SK-N-MC (cell line): ENCODE results near the gene BCAP31.

Source experiments
- DNase-seq: peaks from one replicate; pipeline ENCODE4 v3.0.0-alpha.2; 2011; ENCODE audit warnings: low read depth, low spot score
- H3K27ac ChIP-seq: fragments of 200-600 bp; sonication (generic); 2 replicates; pipeline ENCODE4 v1.5.1; 2016; ENCODE audit warnings: mixed run types
- H3K36me3 ChIP-seq: fragments of 200-600 bp; sonication (generic); 2 replicates; pipeline ENCODE4 v1.6.1; 2017; ENCODE audit warnings: antibody characterized with exemption, low read length, mixed read lengths; ENCODE audit not compliant: insufficient read depth
- H3K4me3 ChIP-seq: fragments of 200-600 bp; sonication (generic); 2 replicates; pipeline ENCODE4 v1.5.1; 2016
- H3K9ac ChIP-seq: fragments of 200-600 bp; sonication (generic); 2 replicates; pipeline ENCODE4 v1.8.0; 2017; ENCODE audit warnings: mixed run types, mixed read lengths; ENCODE audit not compliant: insufficient read length
- H3K9me3 ChIP-seq: fragments of 200-600 bp; sonication (generic); 2 replicates; pipeline ENCODE4 v1.6.1; 2017; ENCODE audit warnings: low read depth, mild to moderate bottlenecking, antibody characterized with exemption, low read length, moderate library complexity, mixed read lengths
- EZH2 ChIP-seq: fragments of 200-600 bp; sonication (generic); IDR thresholded peaks from one replicate; pipeline ENCODE4 v1.6.1; 2017; ENCODE audit warnings: antibody characterized with exemption
- FOXP2 ChIP-seq: optimal IDR thresholded peaks from 2 replicates; pipeline ENCODE3; 2011; ENCODE audit warnings: mild to moderate bottlenecking, moderate library complexity; ENCODE audit not compliant: insufficient read depth; ENCODE audit errors: extremely low read length, control extremely low read depth
- POLR2AphosphoS5 ChIP-seq: IDR thresholded peaks from 2 replicates; pipeline ENCODE4 v1.6.1; 2012; ENCODE audit warnings: mild to moderate bottlenecking, low read depth, low read length, borderline replicate concordance

BCAP31 gene

GRCh38 chrX:153739754-153740486, 15.7 kb upstream of the BCAP31 start:
- no peak overlapping the region for H3K4me3 ChIP-seq
- no peak for TF ChIP-seq EZH2
- no peak for TF ChIP-seq POLR2AphosphoS5
- TF ChIP-seq FOXP2: no peak
- H3K36me3 ChIP-seq: no peaks in the 10 kb centered on the region
- no peak overlapping the region for H3K27ac ChIP-seq
- H3K9me3 ChIP-seq: no peaks in the 10 kb centered on the region
- H3K9ac ChIP-seq: no peak overlapping the region
- DNase-seq: no peak

GRCh38 chrX:153738056-153738605, 13.9 kb upstream of the BCAP31 start:
- no peaks in the 10 kb centered on the region for H3K36me3 ChIP-seq
- no peaks in the 10 kb centered on the region for H3K9me3 ChIP-seq
- DNase-seq: no peak
- TF ChIP-seq POLR2AphosphoS5 (no peak), EZH2 (no peak), FOXP2 (no peak)
- no peak overlapping the region for H3K4me3 ChIP-seq
- no peak overlapping the region for H3K9ac ChIP-seq
- H3K27ac ChIP-seq: no peak overlapping the region

GRCh38 chrX:153736871-153737441, 12.8 kb upstream of the BCAP31 start:
- Histone ChIP-seq H3K27ac (no peak overlapping the region), H3K9ac (no peak overlapping the region), H3K4me3 (no peak overlapping the region), H3K36me3 (no peaks in the 10 kb centered on the region), H3K9me3 (no peaks in the 10 kb centered on the region)
- DNase-seq: no peak
- TF ChIP-seq FOXP2 (no peak), POLR2AphosphoS5 (no peak), EZH2 (no peak)

- Histone ChIP-seq H3K27ac (no peak overlapping the region), H3K4me3 (no peak overlapping the region), H3K9me3 (no peaks in the 10 kb centered on the region), H3K36me3 (no peaks in the 10 kb centered on the region), H3K9ac (no peak overlapping the region)
- TF ChIP-seq FOXP2 (no peak), POLR2AphosphoS5 (no peak), EZH2 (no peak)
- no peak for DNase-seq
These were observed 12.1 kb upstream of the BCAP31 start for GRCh38 chrX:153736071-153736820.

GRCh38 chrX:153735274-153735673, 11.1 kb upstream of the BCAP31 start:
- Histone ChIP-seq H3K27ac (no peak overlapping the region), H3K36me3 (no peaks in the 10 kb centered on the region), H3K4me3 (no peak overlapping the region), H3K9ac (no peak overlapping the region), H3K9me3 (no peaks in the 10 kb centered on the region)
- no peak for DNase-seq
- TF ChIP-seq FOXP2 (no peak), EZH2 (no peak)

- Histone ChIP-seq H3K27ac (no peak overlapping the region), H3K9ac (no peak overlapping the region), H3K9me3 (no peaks in the 10 kb centered on the region), H3K36me3 (no peaks in the 10 kb centered on the region), H3K4me3 (no peak overlapping the region)
- no peak for TF ChIP-seq POLR2AphosphoS5
- TF ChIP-seq FOXP2: no peak
- TF ChIP-seq EZH2: no peak
- DNase-seq: no peak
These were observed 10.7 kb upstream of the BCAP31 start for GRCh38 chrX:153734871-153735270.

GRCh38 chrX:153733651-153734240, 9.6 kb upstream of the BCAP31 start:
- TF ChIP-seq EZH2 (no peak), FOXP2 (no peak), POLR2AphosphoS5 (no peak)
- H3K9ac ChIP-seq: no peak overlapping the region
- DNase-seq: no peak
- H3K27ac ChIP-seq: no peak overlapping the region
- no peaks in the 10 kb centered on the region for H3K36me3 ChIP-seq
- no peak overlapping the region for H3K4me3 ChIP-seq
- no peaks in the 10 kb centered on the region for H3K9me3 ChIP-seq

GRCh38 chrX:153732401-153732800, 8.2 kb upstream of the BCAP31 start:
- TF ChIP-seq EZH2 (no peak), FOXP2 (no peak), POLR2AphosphoS5 (no peak)
- H3K4me3 ChIP-seq: no peak overlapping the region
- H3K36me3 ChIP-seq: no peaks in the 10 kb centered on the region
- DNase-seq: no peak
- H3K27ac ChIP-seq: no peak overlapping the region
- H3K9ac ChIP-seq: no peak overlapping the region
- no peaks in the 10 kb centered on the region for H3K9me3 ChIP-seq
